SK-N-SH (cell line): ENCODE data around the gene SLC6A11. TPM values are rescaled to one million over a fixed set of nuclear protein-coding genes. Genes with fewer than 3 reads are reported as not detected.

Experiments
- CTCF ChIA-PET: fragments of 300-600, 350-600 bp; formaldehyde crosslinking; extraction: SDS; loops from one replicate; lab custom pipeline; 2021; lab: Yijun Ruan, JAX
- POLR2A ChIA-PET: fragments of 350-600 bp; sonication (Branson Sonifier 250); formaldehyde crosslinking; extraction: SDS; loops from one replicate; lab custom pipeline; 2020; ENCODE audit warnings: antibody characterized with exemption, inconsistent platforms; lab: Yijun Ruan, JAX
- DNase-seq: peaks from one replicate; pipeline ENCODE4 v3.0.0; 2012
- H2AFZ ChIP-seq: fragments of 200-600 bp; sonication (generic); 2 replicates; pipeline ENCODE4 v1.8.1; 2016; ENCODE audit warnings: antibody characterized with exemption, mild to moderate bottlenecking, low read depth
- H3F3A ChIP-seq: fragments of 200-600 bp; sonication (generic); replicated peaks from 2 replicates; pipeline ENCODE3; 2016; ENCODE audit warnings: antibody characterized with exemption, mild to moderate bottlenecking; ENCODE audit not compliant: insufficient read depth
- H3K27ac ChIP-seq, 2 experiments: fragments of 200-500 bp in 1 of 2; fragments of 200-600 bp in 1 of 2; sonication (Bioruptor generic) in 1 of 2; sonication (generic), shearing (Covaris generic) in 1 of 2; 2 replicates each; pipeline versions ENCODE4 v1.5.1 to v1.6.1; 2014 to 2016; ENCODE audit warnings: low read depth in 2 of 2, inconsistent platforms in 1 of 2, low read length in 1 of 2, mild to moderate bottlenecking in 1 of 2, mixed read lengths in 1 of 2
- H3K27me3 ChIP-seq: fragments of 200-600 bp; sonication (generic), shearing (Covaris generic); 2 replicates; pipeline ENCODE4 v1.6.1; 2016; ENCODE audit warnings: mixed run types; ENCODE audit not compliant: insufficient read depth
- H3K36me3 ChIP-seq, 2 experiments: fragments of 200-500 bp in 1 of 2; fragments of 200-600 bp in 1 of 2; sonication (Bioruptor generic) in 1 of 2; sonication (generic) in 1 of 2; replicated peaks in 1 of 2; 2 replicates each; pipeline versions ENCODE3 to v1.5.1; 2014 to 2016; ENCODE audit warnings: low read length in 1 of 2, mild to moderate bottlenecking in 1 of 2; ENCODE audit not compliant: insufficient read depth in 2 of 2, control insufficient read depth in 1 of 2
- H3K4me1 ChIP-seq, 2 experiments: fragments of 200-500 bp in 1 of 2; fragments of 200-600 bp in 1 of 2; sonication (Bioruptor generic) in 1 of 2; sonication (generic), shearing (Covaris generic) in 1 of 2; 2 replicates each; pipeline versions ENCODE4 v1.5.1 to v1.6.1; 2014 to 2016; ENCODE audit warnings: low read depth in 1 of 2, low read length in 1 of 2, mixed run types in 1 of 2; ENCODE audit not compliant: insufficient read depth in 2 of 2, control insufficient read depth in 1 of 2
- H3K4me2 ChIP-seq: fragments of 200-600 bp; sonication (generic), shearing (Covaris generic); 2 replicates; pipeline ENCODE4 v1.6.1; 2017; ENCODE audit warnings: mixed run types
- H3K4me3 ChIP-seq, 2 experiments: fragments of 200-500 bp in 1 of 2; fragments of 200-600 bp in 1 of 2; sonication (Bioruptor generic) in 1 of 2; sonication (generic), shearing (Covaris generic) in 1 of 2; 2 replicates each; pipeline versions ENCODE4 v1.5.1 to v1.8.1; 2014 to 2016; ENCODE audit warnings: low read depth in 2 of 2, inconsistent platforms in 1 of 2, low read length in 1 of 2, mild to moderate bottlenecking in 1 of 2, mixed read lengths in 1 of 2, moderate library complexity in 1 of 2
- H3K79me2 ChIP-seq: fragments of 200-600 bp; sonication (generic); 2 replicates; pipeline ENCODE4 v1.8.1; 2017; ENCODE audit warnings: mild to moderate bottlenecking; ENCODE audit not compliant: insufficient read depth
- H3K9ac ChIP-seq: fragments of 200-600 bp; sonication (generic); 2 replicates; pipeline ENCODE4 v1.6.1; 2017; ENCODE audit warnings: mixed run types
- H3K9me2 ChIP-seq: fragments of 200-600 bp; sonication (generic); 2 replicates; pipeline ENCODE4 v1.6.1; 2017; ENCODE audit warnings: mixed run types
- H3K9me3 ChIP-seq: fragments of 200-600 bp; sonication (generic); 2 replicates; pipeline ENCODE4 v1.6.1; 2017; ENCODE audit warnings: mixed run types, mild to moderate bottlenecking, moderate library complexity
- H4K20me1 ChIP-seq: fragments of 200-600 bp; sonication (generic); 2 replicates; pipeline ENCODE4 v1.6.1; 2017; ENCODE audit warnings: mild to moderate bottlenecking, mixed run types; ENCODE audit not compliant: insufficient read depth
- CHD2 ChIP-seq: fragments of 150-350 bp; IDR thresholded peaks from 2 replicates; pipeline ENCODE4 v1.6.1; 2018; ENCODE audit warnings: low read length; ENCODE audit not compliant: partially characterized antibody
- EP300 ChIP-seq, 2 experiments: IDR thresholded peaks; 2 replicates each; pipeline versions ENCODE4 v1.4.0 to v1.6.1; 2012; ENCODE audit warnings: borderline replicate concordance in 1 of 2, low read depth in 1 of 2, low read length in 1 of 2
- FOSL2 ChIP-seq: IDR thresholded peaks from 2 replicates; pipeline ENCODE4 v1.4.0; 2012; ENCODE audit warnings: low read depth, mild to moderate bottlenecking, moderate library complexity, borderline replicate concordance
- FOXJ3 ChIP-seq: sonication (generic); formaldehyde crosslinking; IDR thresholded peaks from 2 replicates; pipeline ENCODE4 v1.5.1; 2020; ENCODE audit warnings: mild to moderate bottlenecking, missing genetic modification reagents
- FOXM1 ChIP-seq: IDR thresholded peaks from 2 replicates; pipeline ENCODE4 v1.4.0; 2012; ENCODE audit warnings: low read depth, mild to moderate bottlenecking
- GABPA ChIP-seq: IDR thresholded peaks from 2 replicates; pipeline ENCODE4 v1.4.0; 2012; ENCODE audit warnings: low read depth, mild to moderate bottlenecking
- GATA2 ChIP-seq: sonication (generic); formaldehyde crosslinking; IDR thresholded peaks from 2 replicates; pipeline ENCODE4 v1.5.0; 2020; ENCODE audit warnings: mild to moderate bottlenecking, missing genetic modification reagents
- IRF3 ChIP-seq: fragments of 150-350 bp; IDR thresholded peaks from 2 replicates; pipeline ENCODE4 v1.6.1; 2016; ENCODE audit warnings: mild to moderate bottlenecking, low read depth, low read length
- MEF2A ChIP-seq: IDR thresholded peaks from 2 replicates; pipeline ENCODE4 v1.4.0; 2012; ENCODE audit warnings: low read depth, borderline replicate concordance
- NRF1 ChIP-seq: IDR thresholded peaks from 2 replicates; pipeline ENCODE4 v1.6.1; 2012; ENCODE audit warnings: low read depth, mild to moderate bottlenecking, low read length
- REST ChIP-seq: IDR thresholded peaks from 2 replicates; pipeline ENCODE4 v1.6.1; 2012; ENCODE audit warnings: mild to moderate bottlenecking, low read depth, low read length, moderate library complexity
- RXRA ChIP-seq: IDR thresholded peaks from 2 replicates; pipeline ENCODE4 v1.4.0; 2012; ENCODE audit warnings: low read depth, mild to moderate bottlenecking, borderline replicate concordance
- SMC3 ChIP-seq: IDR thresholded peaks from 2 replicates; pipeline ENCODE4 v1.6.1; 2012; ENCODE audit warnings: low read depth, low read length, improper control_type of control experiment
- TAF1 ChIP-seq: IDR thresholded peaks from 2 replicates; pipeline ENCODE4 v1.6.1; 2012; ENCODE audit warnings: low read depth, mild to moderate bottlenecking, low read length, moderate library complexity, borderline replicate concordance
- TEAD4 ChIP-seq: IDR thresholded peaks from 2 replicates; pipeline ENCODE4 v1.4.0; 2012; ENCODE audit warnings: mild to moderate bottlenecking, borderline replicate concordance; ENCODE audit not compliant: insufficient read depth
- USF1 ChIP-seq: IDR thresholded peaks from 2 replicates; pipeline ENCODE4 v1.4.0; 2012; ENCODE audit warnings: low read depth, borderline replicate concordance
- ZBTB33 ChIP-seq: IDR thresholded peaks from 2 replicates; pipeline ENCODE4 v1.4.0; 2012; ENCODE audit warnings: low read depth, borderline replicate concordance
- WGBS: methylation state at CpG from one replicate; pipeline ENCODE4 v1.1.6; 2017; ENCODE audit warnings: low lambda C conversion rate; 5-methylcytosine and 5-hydroxymethylcytosine counted together
- polyA plus RNA-seq, 3 experiments: library from polyadenylated mRNA; depleted of rRNA; stranded (reverse); fragments of >200 nt; gene quantifications; 2 replicates each; pipeline ENCODE4 v1.2.3, GENCODE V29; 2012

SLC6A11 gene
- polyA plus RNA-seq, 1 of the 3 experiments (the other 2 are of a cell fraction) = 0.03 TPM

GRCh38 chr3:10814623-10815022 is 1.4 kb upstream of the SLC6A11 start:
- no peaks in the 10 kb centered on the region for H4K20me1 ChIP-seq
- H3K9ac ChIP-seq = no peak overlapping the region
- no peaks in the 10 kb centered on the region for H3K9me3 ChIP-seq
- H2AFZ ChIP-seq = no peak overlapping the region
- no peak for DNase-seq
- ChIA-PET POLR2A (no interaction called here), CTCF (interaction anchor here (0.7 to 1.8 kb wide), 2 partner anchors 56 to 131 kb away, joined by 3 read pairs; no protein-coding TSS in a partner anchor)
- no peaks in the 10 kb centered on the region for H3K9me2 ChIP-seq
- WGBS = 47% methylated on average over 7 of the region's 7 CpGs
- H3K79me2 ChIP-seq = no peaks in the 10 kb centered on the region
- H3K27ac ChIP-seq = no peak overlapping the region
- H3K4me3 ChIP-seq = no peak overlapping the region
- H3K36me3 ChIP-seq = no peaks in the 10 kb centered on the region
- H3K4me1 ChIP-seq = peaks cover 0 to 15% of the 10 kb centered on the region in 2 experiments; a peak in 1 of 4 replicates
- no peak for TF ChIP-seq CHD2
- TF ChIP-seq FOSL2 = no peak
- no peak for TF ChIP-seq FOXM1
- TF ChIP-seq NRF1 = no peak
- TF ChIP-seq ZBTB33 = no peak
- TF ChIP-seq FOXJ3 = no peak
- TF ChIP-seq MEF2A = no peak
- H3K4me2 ChIP-seq = no peak overlapping the region
- no peaks in the 10 kb centered on the region for H3F3A ChIP-seq
- no peaks in the 10 kb centered on the region for H3K27me3 ChIP-seq

GRCh38 chr3:10815487-10815886 is 541 bp upstream of the SLC6A11 start:
- H2AFZ ChIP-seq = no peak overlapping the region
- H3K27me3 ChIP-seq = no peaks in the 10 kb centered on the region
- no peaks in the 10 kb centered on the region for H3F3A ChIP-seq
- H4K20me1 ChIP-seq = no peaks in the 10 kb centered on the region
- TF ChIP-seq TAF1 = no peak
- TF ChIP-seq FOXM1 = no peak
- no peak for TF ChIP-seq MEF2A
- no peak for TF ChIP-seq CHD2
- no peak for TF ChIP-seq REST
- TF ChIP-seq SMC3 = no peak
- TF ChIP-seq RXRA = no peak
- TF ChIP-seq EP300 (IDR thresholded peaks at IDR 0.05; ENCODE audit: borderline replicate concordance in 1 of 2, low read depth in 1 of 2, low read length in 1 of 2) = no peak
- TF ChIP-seq USF1 = no peak
- no peak for TF ChIP-seq GABPA
- no peak for TF ChIP-seq TEAD4
- TF ChIP-seq IRF3 = no peak
- TF ChIP-seq GATA2 (CRISPR knock-in tag) = no peak
- no peak for DNase-seq
- no peaks in the 10 kb centered on the region for H3K9me3 ChIP-seq
- no peaks in the 10 kb centered on the region for H3K79me2 ChIP-seq
- no peak overlapping the region for H3K4me2 ChIP-seq
- POLR2A ChIA-PET = no interaction called here
- peaks cover 0 to 15% of the 10 kb centered on the region in 2 experiments; a peak in 1 of 4 replicates for H3K4me1 ChIP-seq
- H3K4me3 ChIP-seq = no peak overlapping the region
- 59% methylated on average over 10 of the region's 10 CpGs for WGBS
- H3K27ac ChIP-seq = no peak overlapping the region
- H3K9ac ChIP-seq = no peak overlapping the region
- H3K9me2 ChIP-seq = no peaks in the 10 kb centered on the region
- no peaks in the 10 kb centered on the region for H3K36me3 ChIP-seq
- CTCF ChIA-PET = interaction anchor here (1.8 kb wide), 1 partner anchor 57 kb away, joined by 3 read pairs; no protein-coding TSS in a partner anchor
